Heart right ventricle (tissue), 16 donors: ENCODE results near the gene TBX5. TPM values are rescaled to one million over a fixed set of nuclear protein-coding genes. Genes with fewer than 3 reads are reported as not detected.
"Not testable (repeated sequence)": the region's sequence is repeated elsewhere in the genome, so short reads cannot be mapped to it uniquely, and the experiment has no call there.

Experiments used
- ATAC-seq, 8 donors: fragments of 200-7000 bp; cut with Tn5 transposase; one replicate each; pipeline ENCODE4 v1.9.1; 2020; ENCODE audit warnings: mild to moderate bottlenecking in 8 of 8, moderate library complexity in 8 of 8, moderate number of reproducible peaks in 1 of 8
- DNase-seq, 2 donors: peaks; one replicate each; pipeline ENCODE4 v3.0.0-alpha.2; 2020
- H3K27ac ChIP-seq, 10 donors: fragments of 200-600 bp; sonication (generic) in 2 of 10; one replicate each; pipeline versions ENCODE4 v1.5.0 to v1.8.0; 2020 to 2022; ENCODE audit warnings: mild to moderate bottlenecking in 3 of 10
- H3K27me3 ChIP-seq, 7 donors: fragments of 200-600 bp; one replicate each; pipeline ENCODE4 v1.8.0; 2021 to 2022; ENCODE audit warnings: mild to moderate bottlenecking in 2 of 7
- H3K36me3 ChIP-seq, 9 donors: fragments of 200-600 bp; sonication (generic) in 1 of 9; one replicate each; pipeline versions ENCODE4 v1.5.0 to v1.8.0; 2020 to 2022; ENCODE audit warnings: mild to moderate bottlenecking in 2 of 9
- H3K4me1 ChIP-seq, 9 donors: fragments of 200-600 bp; sonication (generic) in 1 of 9; one replicate each; pipeline versions ENCODE4 v1.5.0 to v1.8.0; 2020 to 2022; ENCODE audit warnings: mild to moderate bottlenecking in 4 of 9
- H3K4me3 ChIP-seq, 10 donors: fragments of 200-600 bp; sonication (generic) in 2 of 10; one replicate each; pipeline versions ENCODE4 v1.5.0 to v1.8.0; 2020 to 2022; ENCODE audit warnings: mild to moderate bottlenecking in 7 of 10, moderate library complexity in 2 of 10
- H3K9me3 ChIP-seq, 11 donors: fragments of 200-600 bp in 10 of 11; sonication (generic) in 2 of 11; one replicate each; pipeline versions ENCODE4 v1.5.0 to v1.8.0; 2013 to 2022; ENCODE audit warnings: mild to moderate bottlenecking in 2 of 11, control low read depth in 1 of 11, moderate library complexity in 1 of 11
- CTCF ChIP-seq, 9 donors: fragments of 200-600 bp; sonication (generic) in 2 of 9; IDR thresholded peaks; one replicate each; pipeline versions ENCODE4 v1.5.0 to v1.8.0; 2021 to 2022; ENCODE audit warnings: antibody characterized with exemption in 9 of 9, mild to moderate bottlenecking in 5 of 9, moderate library complexity in 1 of 9
- WGBS, 2 donors: extraction: QIAGEN DNeasy Blood & Tissue Kit; methylation state at CpG; one replicate each; pipeline ENCODE4 v1.1.7; 2013; ENCODE audit warnings: inconsistent platforms in 1 of 2; 5-methylcytosine and 5-hydroxymethylcytosine counted together
- intact Hi-C, 10 donors: fragments of 100-400 bp; cut with DNase I; formaldehyde crosslinking; loops; one replicate each; pipeline versions ENCODE4 v1.11.1 to v1.14.2; 2022
- polyA plus RNA-seq, 2 donors: library from polyadenylated mRNA; stranded (reverse); fragments of 200-250 nt; gene quantifications; one replicate each; pipeline ENCODE4 v1.2.3, GENCODE V29; 2013
- total RNA-seq, 10 donors: library from RNA; stranded (reverse); fragmentation: NEBNext Ultra II Directional in 3 of 10; extraction: Animal tissue kit (Norgen Biotek cat#: 25700) in 3 of 10; gene quantifications; one replicate each; pipeline versions ENCODE4 v1.2.1 to v1.2.4, GENCODE V29; 2021 to 2023
- donor health status: Arrhythmogenic right ventricular cardiomyopathy.
- donor health status: ischemic (EF 13 %, LVEDD 7.1; RV severe dilation, severe dysfunction).
- donor health status: healthy with polysubstance abuse.
- donor health status: DM: no; HTN: yes; CAD: no.
- donor health status: DM: no; HTN: no; CAD: no.
- donor health status: ischemic (EF 25% LVEDD 6.9; RV normal size, moderate dysfunction).
- donor health status: ischemic (EF 25% LVEDD 5.7; RV mildly dilated, moderate dysfunction).
- donor health status: healthy.
- donor health status: DM: yes; HTN: yes; CAD: no.
- donor health status: Ischemic cardiomyopathy.
- donor health status: ischemic (EF 35%, LVEDD 5.7; RV mildly dilated, moderate dysfunction).
- donor health status: nonischemic (EF 11% LVEDD 7.7; RV severe dilation, severe dysfunction).
- donor health status: DM: yes; HTN: yes; CAD: no.
- donor health status: PGD.
- donor health status: ischemic (EF 29% LVEDD 5.4; RV normal size, mild dysfunction).
- donor health status: nonischemic (EF 23%, LVEDD 6.1; RV moderate dilation, normal function).

The TBX5 gene
- total and polyA plus RNA-seq, 12 donors = 4.0 to 70.1 (median 51.4) TPM

- peaks cover 0 to 6% (median 0%) of the 10 kb centered on the region in 11 donors for H3K9me3 ChIP-seq
- DNase-seq (no peak), ATAC-seq (peak in 7 of 8 donors; percentile 25 to 83 (median 61))
- TF ChIP-seq CTCF (IDR thresholded peaks at IDR 0.05) = no peak
- intact Hi-C loops = no loop called here
- H3K27me3 ChIP-seq = no peaks in the 10 kb centered on the region
- H3K27ac ChIP-seq = peak overlapping the region in 6 of 10 donors; percentile 27 to 64 (median 47)
- H3K36me3 ChIP-seq = peaks cover 0 to 40% (median 8%) of the 10 kb centered on the region in 9 donors
- H3K4me3 ChIP-seq = no peak overlapping the region
- H3K4me1 ChIP-seq = peaks cover 0 to 24% (median 6%) of the 10 kb centered on the region in 9 donors
- 18 to 23% methylated on average over 5 of the region's 5 CpGs for WGBS, 2 donors
Measured at GRCh38 chr12:114361545-114361944, 44.4 kb downstream of the TBX5 start.

- no peak for TF ChIP-seq CTCF (IDR thresholded peaks at IDR 0.05)
- DNase-seq = no peak
- intact Hi-C loops = no loop called here
Measured at GRCh38 chr12:114360485-114360884, 45.5 kb downstream of the TBX5 start.

GRCh38 chr12:114355389-114356088 is 50.4 kb downstream of the TBX5 start:
- intact Hi-C loops = loop anchor here in 4 of 10 donors (5.0 to 10.0 kb wide), 3 partner anchors 49 to 122 kb away; partner anchors contain the start of gene TBX5 (in 1 of the 4)
- Histone ChIP-seq H3K27ac (peak overlapping the region in 1 of 10 donors; percentile 36), H3K9me3 (no peaks in the 10 kb centered on the region), H3K4me1 (peaks cover 0 to 14% (median 3%) of the 10 kb centered on the region in 9 donors), H3K36me3 (peaks cover 0 to 27% (median 0%) of the 10 kb centered on the region in 9 donors), H3K4me3 (no peak overlapping the region), H3K27me3 (no peaks in the 10 kb centered on the region)
- DNase-seq (peak; percentile 21 to 33), ATAC-seq (peak; percentile 69 to 89 (median 80))
- peak in 8 of 9 donors; percentile 24 to 59 (median 44) for TF ChIP-seq CTCF (IDR thresholded peaks at IDR 0.05)
- 49 to 51% methylated on average over 16 of the region's 16 CpGs for WGBS, 2 donors

More at GRCh38 chr12:114360485-114360884, 45.5 kb downstream of the TBX5 start:
- Histone ChIP-seq H3K4me1 (peaks cover 0 to 31% (median 9%) of the 10 kb centered on the region in 9 donors), H3K27ac (no peak overlapping the region), H3K9me3 (no peaks in the 10 kb centered on the region), H3K36me3 (peaks cover 0 to 35% (median under 1%) of the 10 kb centered on the region in 9 donors), H3K27me3 (no peaks in the 10 kb centered on the region), H3K4me3 (no peak overlapping the region)
- no peak for ATAC-seq

- not testable (repeated sequence) for H3K27me3 ChIP-seq, DNase-seq, H3K4me3 ChIP-seq, ATAC-seq, H3K36me3 ChIP-seq, H3K4me1 ChIP-seq, H3K9me3 ChIP-seq, H3K27ac ChIP-seq
- WGBS, 2 donors = 67 to 79% methylated on average over 7 of the region's 7 CpGs
- intact Hi-C loops = loop anchor here in 1 of 10 donors (10.0 kb wide), 2 partner anchors 126 to 174 kb away; no protein-coding TSS in a partner anchor
Measured at GRCh38 chr12:114349239-114349638, 56.7 kb downstream of the TBX5 start.

GRCh38 chr12:114347861-114348260 is 58.1 kb downstream of the TBX5 start:
- 92 to 96% methylated on average over 3 of the region's 3 CpGs for WGBS, 2 donors
- Histone ChIP-seq H3K27me3 (no peaks in the 10 kb centered on the region), H3K4me3 (no peak overlapping the region), H3K4me1 (no peaks in the 10 kb centered on the region), H3K9me3 (no peaks in the 10 kb centered on the region), H3K36me3 (no peaks in the 10 kb centered on the region), H3K27ac (no peak overlapping the region)
- ATAC-seq (no peak), DNase-seq (no peak)
- TF ChIP-seq CTCF (IDR thresholded peaks at IDR 0.05) = no peak
- intact Hi-C loops = loop anchor here in 1 of 10 donors (10.0 kb wide), 2 partner anchors 127 to 173 kb away; no protein-coding TSS in a partner anchor
